Measurements from ENCODE around the gene LSAMP. TPM values are rescaled to one million over a fixed set of nuclear protein-coding genes. Genes with fewer than 3 reads are reported as not detected.

The LSAMP gene
- total RNA-seq, 1 experiment from 2014 or later: 0.16 TPM

DNA sequence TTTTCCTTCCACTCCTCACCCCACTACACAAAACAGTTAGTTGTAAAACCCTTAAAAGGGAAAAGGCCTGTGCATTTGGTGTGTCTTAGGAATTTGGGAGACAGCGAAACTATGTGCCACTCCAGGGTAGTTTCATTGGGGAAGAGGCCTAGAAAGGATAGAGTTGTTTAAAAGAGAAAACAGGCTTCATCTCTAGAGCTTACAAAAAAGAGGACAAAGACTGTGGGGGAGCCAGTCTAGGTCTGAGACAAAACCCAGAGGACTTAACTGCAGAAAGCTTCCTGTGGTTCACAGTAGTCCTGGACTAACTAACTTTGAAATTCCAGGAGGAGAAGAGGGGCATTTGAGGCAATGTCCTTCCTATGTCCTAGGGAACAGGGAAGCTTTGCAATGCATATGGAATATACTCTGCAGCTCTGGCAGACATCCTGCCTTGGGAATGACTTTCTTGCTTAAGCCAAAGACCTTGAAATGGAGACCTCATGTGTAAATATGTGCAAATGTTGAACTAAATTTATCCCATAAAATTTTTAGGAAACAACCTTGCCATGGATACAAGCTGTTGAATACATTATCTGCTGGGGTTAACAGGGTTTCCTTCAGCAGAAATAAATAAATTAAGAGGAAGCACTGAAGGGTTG is 159.4 kb downstream of the LSAMP start:
- DNase-seq: no peak
- Histone ChIP-seq H3K36me3 (no peaks in the 10 kb centered on the region), H3K27me3 (no peaks in the 10 kb centered on the region; the same call in 1 of the 2 replicates), H3K9me3 (no peaks in the 10 kb centered on the region), H3K4me3 (no peak overlapping the region)

DNA sequence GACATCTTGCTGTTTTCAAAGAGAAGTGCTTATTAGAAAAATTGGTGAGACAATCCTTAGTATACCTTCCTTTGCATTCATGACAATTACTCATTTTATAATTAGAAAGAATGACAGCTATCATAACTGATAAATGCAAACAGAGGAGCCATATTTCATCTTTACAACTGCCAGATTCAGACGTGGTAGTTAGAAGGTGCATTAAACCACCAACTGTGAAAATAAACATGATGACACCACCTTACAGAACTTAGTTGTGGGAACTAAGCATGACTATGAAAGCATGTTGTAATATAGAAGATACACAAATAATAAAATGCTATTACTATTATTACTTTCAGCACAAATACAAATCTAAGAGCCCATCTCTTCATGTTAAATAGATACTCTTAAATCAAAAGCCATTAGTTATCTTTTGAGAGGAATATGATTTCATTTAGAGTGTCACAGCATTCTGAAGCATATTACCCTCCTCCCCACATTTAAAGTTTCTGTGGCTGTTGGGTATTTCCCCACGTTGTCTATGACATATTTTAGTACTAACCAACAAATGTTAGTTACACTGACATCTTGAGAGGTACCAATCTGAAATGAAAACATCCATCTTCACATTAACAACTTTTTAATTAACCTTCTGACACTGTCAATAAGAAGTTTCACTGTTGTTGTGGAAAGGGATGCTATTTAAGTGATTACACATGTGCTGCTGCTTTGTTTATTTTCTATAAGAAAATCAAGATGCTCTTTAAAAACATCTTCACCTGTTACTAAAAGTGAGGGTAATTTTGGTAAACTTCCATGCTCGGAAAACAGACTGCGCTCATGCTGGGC is 163.8 kb downstream of the LSAMP start:
- Histone ChIP-seq H3K27me3 (no peaks in the 10 kb centered on the region; the same call in 1 of the 2 replicates), H3K36me3 (no peaks in the 10 kb centered on the region), H3K9me3 (no peaks in the 10 kb centered on the region), H3K4me3 (no peak overlapping the region)
- DNase-seq: no peak

- Histone ChIP-seq H3K4me3 (no peak overlapping the region), H3K27me3 (no peaks in the 10 kb centered on the region; the same call in 1 of the 2 replicates), H3K9me3 (no peaks in the 10 kb centered on the region), H3K36me3 (no peaks in the 10 kb centered on the region)
- no peak for DNase-seq
Measured at GRCh38 chr3:116280130-116280740, 165.1 kb downstream of the LSAMP start.

DNA sequence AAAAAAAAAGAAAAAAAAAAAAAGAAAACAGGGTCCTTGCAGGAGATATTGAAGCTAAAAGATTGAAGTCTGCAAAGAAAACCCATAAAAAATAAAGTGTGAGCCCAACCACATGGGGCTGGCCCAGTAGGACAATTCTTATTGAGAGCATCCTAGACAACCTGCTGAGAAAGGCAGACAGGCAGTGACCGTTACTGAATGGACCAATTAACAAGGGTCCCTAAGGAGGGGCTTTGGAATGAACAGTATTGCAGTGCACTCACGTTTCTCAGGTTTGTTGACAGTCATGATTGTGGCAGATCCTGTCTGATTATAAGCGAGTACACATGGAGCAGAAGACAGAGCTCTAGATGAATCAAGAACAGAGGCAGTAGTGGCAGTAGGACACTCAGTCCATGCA is 168.6 kb downstream of the LSAMP start:
- no peak for DNase-seq
- no peaks in the 10 kb centered on the region for H3K9me3 ChIP-seq
- H3K27me3 ChIP-seq: no peaks in the 10 kb centered on the region; the same call in 1 of the 2 replicates
- no peaks in the 10 kb centered on the region for H3K36me3 ChIP-seq
- no peak overlapping the region for H3K4me3 ChIP-seq

- DNase-seq: no peak
- H3K36me3 ChIP-seq: no peaks in the 10 kb centered on the region
- H3K27me3 ChIP-seq: no peaks in the 10 kb centered on the region
- no peaks in the 10 kb centered on the region for H3K9me3 ChIP-seq
- H3K4me3 ChIP-seq: no peak overlapping the region
Measured at GRCh38 chr3:116270056-116270455, 175.2 kb downstream of the LSAMP start.

GRCh38 chr3:116267116-116267515 is 178.2 kb downstream of the LSAMP start:
- no peaks in the 10 kb centered on the region for H3K9me3 ChIP-seq
- H3K27me3 ChIP-seq: no peaks in the 10 kb centered on the region
- H3K36me3 ChIP-seq: no peaks in the 10 kb centered on the region
- DNase-seq: no peak
- H3K4me3 ChIP-seq: no peak overlapping the region

GRCh38 chr3:116265976-116266584 is 179.2 kb downstream of the LSAMP start:
- no peaks in the 10 kb centered on the region for H3K27me3 ChIP-seq
- no peak overlapping the region for H3K4me3 ChIP-seq
- no peak for DNase-seq
- H3K9me3 ChIP-seq: no peaks in the 10 kb centered on the region
- H3K36me3 ChIP-seq: no peaks in the 10 kb centered on the region

DNA sequence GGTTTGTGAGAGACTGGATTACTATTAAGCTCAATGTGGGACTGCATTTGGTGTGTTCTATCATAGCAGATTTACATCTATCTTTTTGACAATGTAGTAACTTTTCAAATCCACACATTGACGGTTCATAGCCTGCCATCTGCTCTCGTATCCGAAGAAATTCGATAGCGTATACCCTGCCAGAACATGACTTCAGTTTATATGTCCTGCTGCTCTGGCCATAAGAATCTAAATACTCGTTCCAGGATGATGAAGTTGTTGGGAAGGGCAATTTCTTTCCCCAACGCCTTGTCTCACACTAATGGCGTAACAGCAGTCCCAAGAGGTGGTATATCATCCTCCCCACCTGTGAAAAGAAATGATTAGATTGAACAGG is 180.0 kb downstream of the LSAMP start:
- no peaks in the 10 kb centered on the region for H3K36me3 ChIP-seq
- no peak overlapping the region for H3K4me3 ChIP-seq
- DNase-seq: no peak
- H3K9me3 ChIP-seq: no peaks in the 10 kb centered on the region
- H3K27me3 ChIP-seq: no peaks in the 10 kb centered on the region

- H3K4me3 ChIP-seq: no peak overlapping the region
- no peaks in the 10 kb centered on the region for H3K36me3 ChIP-seq
- no peaks in the 10 kb centered on the region for H3K27me3 ChIP-seq
- no peak for DNase-seq
- H3K9me3 ChIP-seq: no peaks in the 10 kb centered on the region
Measured at GRCh38 chr3:116264546-116265319, 180.6 kb downstream of the LSAMP start.

DNA sequence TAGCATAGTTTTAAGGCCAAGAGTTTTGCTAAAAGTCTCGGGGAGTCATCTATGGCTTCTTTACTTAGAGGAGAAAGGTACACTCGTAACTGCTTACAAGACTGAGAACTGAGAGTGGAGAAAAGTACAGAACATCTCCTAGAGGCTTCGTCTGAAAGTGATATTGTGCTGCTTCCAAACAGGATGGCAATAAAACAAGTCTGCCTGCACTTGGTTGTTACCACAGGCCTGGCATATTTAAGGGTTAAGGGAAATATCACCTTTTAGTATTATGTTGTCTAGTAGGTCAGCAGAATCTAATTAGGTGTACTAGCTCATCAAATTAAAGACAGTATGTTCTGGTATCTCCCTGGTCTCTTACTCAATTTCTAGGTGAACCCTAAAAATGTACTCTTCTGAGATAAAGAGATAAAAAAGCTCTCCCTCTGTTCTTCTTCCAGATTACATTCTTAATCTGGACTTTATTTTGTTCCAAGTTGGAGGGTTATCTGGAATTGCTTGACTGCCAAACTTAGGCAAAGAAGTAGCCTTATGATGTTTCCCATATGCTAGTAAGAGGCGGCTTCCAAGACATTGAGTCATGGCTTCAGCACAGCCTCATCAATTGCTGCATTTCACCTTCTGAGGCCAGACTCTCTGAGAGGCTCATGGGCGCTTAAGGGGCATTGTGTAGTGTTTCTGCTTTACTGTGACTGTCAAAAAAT is 181.3 kb downstream of the LSAMP start:
- DNase-seq: peak; percentile 22
- Histone ChIP-seq H3K36me3 (no peaks in the 10 kb centered on the region), H3K4me3 (no peak overlapping the region), H3K9me3 (no peaks in the 10 kb centered on the region), H3K27me3 (no peaks in the 10 kb centered on the region)

GRCh38 chr3:116260491-116260890 is 184.8 kb downstream of the LSAMP start:
- no peaks in the 10 kb centered on the region for H3K36me3 ChIP-seq
- no peaks in the 10 kb centered on the region for H3K9me3 ChIP-seq
- H3K27me3 ChIP-seq: no peaks in the 10 kb centered on the region
- H3K4me3 ChIP-seq: no peak overlapping the region
- no peak for DNase-seq

DNA sequence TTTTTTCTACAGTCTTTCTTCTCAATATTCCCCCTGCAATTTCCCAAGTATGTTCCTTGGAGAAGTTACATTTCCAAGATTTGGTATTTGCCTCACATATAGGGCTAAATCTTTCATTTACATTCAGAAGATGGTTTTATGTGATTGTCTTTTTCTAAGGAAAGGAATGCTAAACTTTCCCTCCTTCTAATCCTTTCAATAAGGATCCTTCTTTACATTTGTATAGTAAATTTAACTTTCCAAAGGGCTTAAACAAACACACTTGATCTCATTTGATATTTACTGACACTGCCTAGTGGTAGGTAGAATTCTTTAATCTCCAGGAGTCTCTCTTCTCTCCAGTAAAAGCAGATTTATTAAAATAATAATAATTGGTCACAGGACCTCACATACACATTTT is 185.3 kb downstream of the LSAMP start:
- Histone ChIP-seq H3K36me3 (no peaks in the 10 kb centered on the region), H3K27me3 (no peaks in the 10 kb centered on the region), H3K4me3 (no peak overlapping the region), H3K9me3 (no peaks in the 10 kb centered on the region)
- DNase-seq: no peak

- H3K27me3 ChIP-seq: no peaks in the 10 kb centered on the region
- DNase-seq: no peak
- H3K4me3 ChIP-seq: no peak overlapping the region
- H3K9me3 ChIP-seq: no peaks in the 10 kb centered on the region
- H3K36me3 ChIP-seq: no peaks in the 10 kb centered on the region
Measured at GRCh38 chr3:116256843-116257485, 188.3 kb downstream of the LSAMP start.

DNA sequence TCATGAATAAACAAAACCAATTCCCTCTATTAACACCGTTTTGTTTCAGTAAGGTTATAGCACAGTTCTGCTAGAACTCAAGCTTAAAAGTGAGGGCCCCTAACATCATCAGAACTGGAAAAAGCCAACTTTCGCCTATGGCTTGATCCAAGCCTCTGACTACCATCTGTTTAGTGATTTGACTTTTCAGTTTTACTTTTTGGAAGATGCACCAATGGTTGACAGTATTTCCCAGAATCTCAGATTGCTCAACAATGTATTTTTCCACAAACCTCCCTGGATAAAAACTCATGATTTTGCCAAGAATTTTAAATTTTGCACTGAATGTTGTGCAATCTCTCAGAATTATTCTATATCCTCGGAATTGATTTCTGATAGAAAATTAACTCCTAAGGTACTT is 190.7 kb downstream of the LSAMP start:
- no peak for DNase-seq
- Histone ChIP-seq H3K4me3 (no peak overlapping the region), H3K36me3 (no peaks in the 10 kb centered on the region), H3K27me3 (no peaks in the 10 kb centered on the region), H3K9me3 (no peaks in the 10 kb centered on the region)

- DNase-seq: no peak
- H3K36me3 ChIP-seq: no peaks in the 10 kb centered on the region
Measured at GRCh38 chr3:116253511-116253910, 191.8 kb downstream of the LSAMP start.

DNA sequence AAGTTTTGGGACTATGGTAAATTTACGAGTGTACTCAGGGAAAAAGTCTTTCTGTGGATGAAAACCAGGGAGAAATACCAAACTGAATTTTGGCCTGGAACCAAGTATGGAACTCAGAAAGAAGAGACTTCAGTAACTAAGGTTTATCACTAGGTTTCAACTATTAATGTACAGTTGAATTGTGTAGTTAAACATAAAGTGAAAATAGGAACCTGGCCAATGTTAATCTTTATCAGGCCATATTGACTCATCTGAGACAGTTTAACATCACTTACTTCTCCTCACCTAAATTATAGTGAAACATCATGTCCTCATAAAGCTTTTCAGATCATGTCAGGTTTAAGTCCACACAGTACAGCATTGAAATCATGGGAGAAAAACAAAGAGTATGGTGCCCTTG is 197.7 kb downstream of the LSAMP start:
- no peak for DNase-seq
- Histone ChIP-seq H3K36me3 (no peaks in the 10 kb centered on the region), H3K4me3 (no peak overlapping the region), H3K9me3 (no peaks in the 10 kb centered on the region), H3K27me3 (no peaks in the 10 kb centered on the region)

More at GRCh38 chr3:116253511-116253910, 191.8 kb downstream of the LSAMP start:
- Histone ChIP-seq H3K9me3 (no peaks in the 10 kb centered on the region), H3K27me3 (no peaks in the 10 kb centered on the region), H3K4me3 (no peak overlapping the region)

Data from MG63 (cell line).